Natural killer cell (primary cell): ENCODE results near the gene TPSB2. TPM values are rescaled to one million over a fixed set of nuclear protein-coding genes. Genes with fewer than 3 reads are reported as not detected.

Source experiments
- ATAC-seq, 3 donors: fragments of 150-1000 bp in 2 of 3; fragments of 200-7000 bp in 1 of 3; cut with Tn5 transposase; 1 replicate in 1 of 3; 2 replicates in 2 of 3; pipeline ENCODE4 v1.10.0; 2021; ENCODE audit warnings: mild to moderate bottlenecking in 2 of 3, moderate library complexity in 2 of 3
- DNase-seq, 2 donors: peaks; one replicate each; pipeline versions ENCODE4 v3.0.0 to v3.0.0-alpha.2; 2013 to 2021; ENCODE audit warnings: mixed read lengths in 1 of 2
- H3K27ac ChIP-seq: one replicate; pipeline ENCODE4 v1.5.1; 2013; ENCODE audit warnings: mild to moderate bottlenecking, low read length
- H3K27me3 ChIP-seq: one replicate; pipeline ENCODE4 v1.6.1; 2013; ENCODE audit warnings: low read length; ENCODE audit not compliant: control insufficient read depth, insufficient read depth
- H3K36me3 ChIP-seq: one replicate; pipeline ENCODE4 v1.6.1; 2013; ENCODE audit warnings: low read length; ENCODE audit not compliant: control insufficient read depth, insufficient read depth
- H3K4me1 ChIP-seq: one replicate; pipeline ENCODE4 v1.6.1; 2013; ENCODE audit warnings: low read length; ENCODE audit not compliant: control insufficient read depth, insufficient read depth
- H3K4me3 ChIP-seq: one replicate; pipeline ENCODE4 v1.5.1; 2013; ENCODE audit warnings: low read length
- H3K9me3 ChIP-seq: one replicate; pipeline ENCODE4 v1.6.1; 2013; ENCODE audit warnings: low read length; ENCODE audit not compliant: control insufficient read depth, insufficient read depth
- H3K27ac Mint-ChIP-seq, 2 donors: one replicate each; pipeline ENCODE4 v1.8.0; 2022; ENCODE audit warnings: mild to moderate bottlenecking in 2 of 2, mixed read lengths in 2 of 2, moderate library complexity in 1 of 2
- H3K27me3 Mint-ChIP-seq, 2 donors: one replicate each; pipeline ENCODE4 v1.8.0; 2022; ENCODE audit warnings: low read depth in 2 of 2, mixed read lengths in 2 of 2
- H3K36me3 Mint-ChIP-seq: one replicate; pipeline ENCODE4 v1.8.0; 2022; ENCODE audit warnings: mixed read lengths
- H3K4me1 Mint-ChIP-seq, 2 donors: one replicate each; pipeline ENCODE4 v1.8.0; 2022; ENCODE audit warnings: mixed read lengths in 2 of 2
- H3K4me3 Mint-ChIP-seq: one replicate; pipeline ENCODE4 v1.8.0; 2022; ENCODE audit warnings: mild to moderate bottlenecking, moderate library complexity, mixed read lengths
- H3K9me3 Mint-ChIP-seq, 2 donors: one replicate each; pipeline ENCODE4 v1.8.0; 2022; ENCODE audit warnings: mixed read lengths in 2 of 2
- CTCF ChIP-seq: fragments of 200-600 bp; IDR thresholded peaks from one replicate; pipeline ENCODE4 v1.8.0; 2022; ENCODE audit warnings: antibody characterized with exemption
- WGBS: methylation state at CpG from one replicate; pipeline ENCODE4 v1.1.7; 2013; ENCODE audit warnings: missing lambda C conversion rate; ENCODE audit not compliant: insufficient coverage; 5-methylcytosine and 5-hydroxymethylcytosine counted together
- intact Hi-C: fragments of 100-400 bp; cut with micrococcal nuclease; formaldehyde crosslinking; loops from one replicate; pipeline ENCODE4 v1.14.2; 2022
- total RNA-seq, 4 donors: library from RNA; stranded (reverse); fragments of 120-200 nt in 1 of 4; gene quantifications; one replicate each; pipeline versions ENCODE4 v1.2.3 to v1.2.4, GENCODE V29; 2013 to 2022

TPSB2 gene
- total RNA-seq, 3 donors from 2014 or later (not counting 1 experiment from before 2014, with no cell fraction given) = 12.6 TPM; not detected in 2

DNA sequence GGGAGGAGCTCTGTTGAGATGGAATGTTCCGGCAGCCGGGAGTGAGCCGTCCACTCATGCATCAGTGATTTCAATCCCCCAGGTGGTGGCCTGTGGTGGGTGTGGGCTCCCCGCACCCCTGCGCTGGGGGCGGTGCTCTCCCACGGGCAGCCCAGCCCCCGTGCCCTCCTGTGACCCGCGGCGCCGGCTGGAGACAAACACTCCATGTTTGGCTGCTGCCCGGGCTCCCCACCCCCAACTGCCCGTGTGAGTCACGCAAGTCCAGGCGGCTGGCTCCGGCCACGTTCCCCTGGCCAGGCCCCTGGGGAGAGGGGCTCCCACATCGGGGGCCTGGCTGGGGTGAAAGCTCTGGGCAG is 47.7 kb downstream of the TPSB2 start:
- Histone ChIP-seq H3K36me3 (no peaks in the 10 kb centered on the region), H3K9me3 (no peaks in the 10 kb centered on the region), H3K27me3 (no peaks in the 10 kb centered on the region), H3K4me1 (no peaks in the 10 kb centered on the region), H3K27ac (no peak overlapping the region), H3K4me3 (no peak overlapping the region)
- intact Hi-C loops = no loop called here
- H3K4me3 Mint-ChIP-seq = no peak overlapping the region
- no peaks in the 10 kb centered on the region for H3K4me1 Mint-ChIP-seq
- H3K36me3 Mint-ChIP-seq = no peaks in the 10 kb centered on the region
- no peak for DNase-seq
- H3K27me3 Mint-ChIP-seq = no peaks in the 10 kb centered on the region
- no peak for ATAC-seq
- 64% methylated on average over 19 of the region's 19 CpGs for WGBS
- no peaks in the 10 kb centered on the region for H3K9me3 Mint-ChIP-seq
- H3K27ac Mint-ChIP-seq = no peak overlapping the region
- no peak for TF ChIP-seq CTCF

DNA sequence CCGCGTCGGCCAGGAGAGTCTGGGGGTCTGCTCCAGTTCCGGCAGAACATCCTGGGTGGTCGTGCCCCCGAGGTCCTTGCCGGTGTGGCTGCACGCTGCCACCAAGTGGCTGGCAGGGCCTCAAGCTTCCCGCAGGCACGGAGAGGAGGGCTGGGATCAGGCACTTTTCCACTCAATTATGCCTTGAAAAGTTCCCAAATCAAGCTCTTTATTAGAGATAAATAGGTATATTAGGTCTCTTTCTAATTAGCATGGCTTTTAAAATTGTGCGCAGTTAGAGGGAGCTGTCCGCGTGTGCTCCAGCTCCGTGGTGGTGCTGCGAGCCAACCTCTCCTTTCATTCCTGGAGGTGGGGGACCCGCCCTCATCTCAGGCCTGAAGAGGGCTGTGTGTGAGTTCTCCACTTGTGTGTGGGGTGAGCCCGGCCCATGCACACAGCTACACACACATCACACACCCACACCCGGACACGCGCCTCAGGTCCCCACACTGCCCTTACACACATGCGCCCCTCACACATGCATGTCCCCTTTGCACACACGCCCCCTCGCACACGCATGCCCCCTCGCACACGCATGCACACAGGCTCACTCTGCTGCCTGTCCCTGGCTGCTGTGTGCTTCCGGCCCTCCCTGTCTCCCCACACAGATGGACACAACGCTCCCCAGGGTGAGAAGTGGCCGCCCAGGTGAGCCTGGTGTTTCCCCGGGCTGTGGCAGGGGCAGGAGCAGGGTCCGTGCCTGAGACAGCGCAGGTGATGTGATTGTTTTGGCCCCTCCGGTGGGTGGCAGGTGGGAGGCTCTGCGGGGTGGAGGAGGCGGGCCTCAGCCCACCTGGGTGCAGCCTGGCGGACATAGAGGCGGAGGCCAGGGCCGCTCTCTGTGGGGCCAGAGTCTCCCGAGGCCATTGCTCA is 48.3 kb downstream of the TPSB2 start:
- whole genome bisulfite sequencing = 82% methylated on average over 39 of the region's 39 CpGs
- Histone ChIP-seq H3K27ac (no peak overlapping the region), H3K4me3 (no peak overlapping the region), H3K27me3 (no peaks in the 10 kb centered on the region), H3K4me1 (no peaks in the 10 kb centered on the region), H3K9me3 (no peaks in the 10 kb centered on the region), H3K36me3 (no peaks in the 10 kb centered on the region)
- intact Hi-C loops = no loop called here
- Mint-ChIP-seq H3K4me3 (no peak overlapping the region), H3K36me3 (no peaks in the 10 kb centered on the region), H3K27ac (no peak overlapping the region), H3K9me3 (no peaks in the 10 kb centered on the region), H3K27me3 (no peaks in the 10 kb centered on the region), H3K4me1 (no peaks in the 10 kb centered on the region)
- DNase-seq (no peak), ATAC-seq (no peak)
- TF ChIP-seq CTCF = no peak

- Mint-ChIP-seq H3K4me3 (no peak overlapping the region), H3K9me3 (no peaks in the 10 kb centered on the region), H3K4me1 (no peaks in the 10 kb centered on the region), H3K27me3 (no peaks in the 10 kb centered on the region), H3K27ac (no peak overlapping the region), H3K36me3 (no peaks in the 10 kb centered on the region)
- H3K4me1 ChIP-seq = no peaks in the 10 kb centered on the region
- intact Hi-C loops = no loop called here
- no peak overlapping the region for H3K27ac ChIP-seq
- no peaks in the 10 kb centered on the region for H3K27me3 ChIP-seq
- ATAC-seq (no peak), DNase-seq (no peak)
- no peaks in the 10 kb centered on the region for H3K9me3 ChIP-seq
- 78% methylated on average over 38 of the region's 38 CpGs for WGBS
- H3K36me3 ChIP-seq = no peaks in the 10 kb centered on the region
- H3K4me3 ChIP-seq = no peak overlapping the region
- TF ChIP-seq CTCF = no peak
These were observed 49.2 kb downstream of the TPSB2 start for GRCh38 chr16:1180549-1181403.

Other genes starting within 250 kb of the TPSB2 start
- not detected for gene SOX8, start 248.4 kb downstream of the TPSB2 start, total RNA-seq
- not detected for gene SSTR5, start 157.4 kb downstream of the TPSB2 start, total RNA-seq
- not detected for gene C1QTNF8, start 133.9 kb downstream of the TPSB2 start, total RNA-seq
- gene CACNA1H, start 77.1 kb downstream of the TPSB2 start, total RNA-seq = 1 to 10 TPM; 1.1 to 1.5 (median 1.3) TPM
- gene TPSG1, start 4.9 kb downstream of the TPSB2 start, total RNA-seq = under 1 TPM in 1 of 3 donors, not detected in 2; 0.40 TPM
- gene TPSAB1, start 10.5 kb upstream of the TPSB2 start, total RNA-seq = 10 to 100 TPM in 1 of 3 donors, under 1 TPM in 1, not detected in 1; 0.82 to 13.4 TPM
- 1 to 10 TPM in 1 of 3 donors, not detected in 2; 3.2 TPM for gene TPSD1, start 25.9 kb upstream of the TPSB2 start, total RNA-seq
- 100 to 1,000 TPM; 367 to 412 (median 383) TPM for gene UBE2I, start 79.5 kb upstream of the TPSB2 start, total RNA-seq
- gene BAIAP3, start 103.5 kb upstream of the TPSB2 start, total RNA-seq = 10 to 100 TPM; 17.7 to 21.7 (median 19.9) TPM
- gene TSR3, start 121.7 kb upstream of the TPSB2 start, total RNA-seq = 10 to 100 TPM; 29.4 to 34.7 (median 29.7) TPM
- 10 to 100 TPM; 58.7 to 65.9 (median 62.0) TPM for gene GNPTG, start 121.7 kb upstream of the TPSB2 start, total RNA-seq
- gene UNKL, start 184.5 kb upstream of the TPSB2 start, total RNA-seq = 100 to 1,000 TPM; 114 to 130 (median 127) TPM
- gene UQCC4, start 190.6 kb upstream of the TPSB2 start, total RNA-seq = 10 to 100 TPM; 10.9 to 13.6 (median 11.5) TPM
- under 1 TPM; 0.68 to 0.96 (median 0.83) TPM for gene PERCC1, start 200.9 kb upstream of the TPSB2 start, total RNA-seq
- gene CCDC154, start 214.4 kb upstream of the TPSB2 start, total RNA-seq = 1 to 10 TPM in 2 of 3 donors, under 1 TPM in 1; 0.88 to 1.8 (median 1.6) TPM
- gene CLCN7, start 244.8 kb upstream of the TPSB2 start, total RNA-seq = 100 to 1,000 TPM; 117 to 125 (median 118) TPM